HG02884 (cell line): ENCODE results near the gene GLP1R.

Source experiments
- ATAC-seq: cut with Tn5 transposase; IDR thresholded peaks from one replicate; pipeline ENCODE4 v1.9.1; 2021; ENCODE audit warnings: mild to moderate bottlenecking, moderate library complexity; ENCODE audit not compliant: unreplicated experiment

GLP1R gene

DNA sequence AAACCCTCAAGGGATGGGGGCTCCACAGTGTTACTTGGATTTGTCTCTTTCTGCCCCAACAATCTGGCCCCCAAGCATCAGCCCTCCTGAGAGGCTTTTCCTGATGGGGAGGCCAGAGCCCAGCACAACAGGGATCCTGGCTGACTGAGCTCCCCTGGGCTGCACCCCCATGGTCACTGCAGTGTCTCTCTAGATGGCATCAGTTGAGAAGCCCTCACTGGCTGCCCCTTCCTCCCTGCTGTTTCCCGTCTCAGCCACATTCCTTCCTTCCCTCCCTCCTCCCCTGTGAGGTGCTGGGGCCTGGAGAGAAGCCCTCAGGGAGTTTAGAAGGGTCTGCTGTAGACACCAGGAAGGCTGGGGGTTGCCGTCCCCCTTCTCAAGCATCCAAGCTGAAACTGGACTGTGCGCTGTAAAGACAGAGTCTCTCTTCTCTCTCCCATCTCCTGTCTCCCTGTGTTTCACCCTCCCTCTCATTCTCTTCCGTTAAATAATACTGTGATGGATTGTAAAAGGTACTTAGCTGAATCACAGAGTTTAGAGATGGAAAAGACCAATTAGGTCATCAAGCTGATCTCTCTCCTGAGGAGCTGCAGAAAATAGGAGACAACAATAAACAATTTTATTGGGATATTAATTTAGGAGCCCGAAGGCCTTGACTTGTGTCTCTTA, 36.7 kb downstream of the GLP1R start:
- ATAC-seq: no peak

DNA sequence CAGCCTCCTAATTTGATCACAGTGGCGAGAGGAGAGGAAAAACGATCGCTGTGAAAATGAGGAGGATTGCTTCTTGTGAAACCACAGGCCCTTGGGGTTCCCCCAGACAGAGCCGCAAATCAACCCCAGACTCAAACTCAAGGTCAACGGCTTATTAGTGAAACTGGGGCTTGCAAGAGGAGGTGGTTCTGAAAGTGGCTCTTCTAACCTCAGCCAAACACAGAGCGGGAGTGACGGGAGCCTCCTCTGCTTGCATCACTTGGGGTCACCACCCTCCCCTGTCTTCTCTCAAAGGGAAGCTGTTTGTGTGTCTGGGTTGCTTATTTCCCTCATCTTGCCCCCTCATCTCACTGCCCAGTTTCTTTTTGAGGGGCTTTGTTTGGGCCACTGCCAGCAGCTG, 37.7 kb downstream of the GLP1R start:
- peak; percentile 95 for ATAC-seq

DNA sequence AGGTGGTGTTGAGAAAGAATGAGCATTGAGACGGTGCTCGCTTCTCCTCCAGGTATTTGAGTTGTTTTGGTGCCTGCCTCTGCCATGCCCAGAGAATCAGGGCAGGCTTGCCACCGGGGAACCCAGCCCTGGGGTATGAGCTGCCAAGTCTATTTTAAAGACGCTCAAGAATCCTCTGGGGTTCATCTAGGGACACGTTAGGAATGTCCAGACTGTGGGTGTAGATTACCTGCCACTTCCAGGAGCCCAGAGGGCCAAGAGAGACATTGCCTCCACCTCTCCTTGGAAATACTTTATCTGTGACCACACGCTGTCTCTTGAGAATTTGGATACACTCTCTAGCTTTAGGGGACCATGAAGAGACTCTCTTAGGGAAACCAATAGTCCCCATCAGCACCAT, 38.1 kb downstream of the GLP1R start:
- ATAC-seq: no peak

DNA sequence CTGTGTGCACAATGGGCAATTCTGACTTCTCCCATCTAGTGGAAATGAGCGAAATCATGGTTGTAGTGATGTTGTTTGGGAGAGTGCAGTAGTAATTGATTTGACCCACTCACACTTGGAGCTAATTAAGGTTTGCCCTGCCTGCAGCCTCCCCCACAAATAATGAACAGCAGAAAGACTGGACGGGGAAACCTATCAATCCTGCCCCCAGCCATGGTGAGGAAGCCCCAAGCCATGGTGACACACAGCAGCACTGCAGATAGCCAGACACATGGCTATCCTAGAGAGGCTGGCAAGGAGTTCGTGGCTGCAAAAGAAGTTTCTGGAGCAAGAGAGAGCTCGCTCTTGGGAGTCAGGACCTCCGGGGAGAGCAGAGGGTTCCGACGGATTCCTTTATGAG, 38.6 kb downstream of the GLP1R start:
- ATAC-seq: no peak

DNA sequence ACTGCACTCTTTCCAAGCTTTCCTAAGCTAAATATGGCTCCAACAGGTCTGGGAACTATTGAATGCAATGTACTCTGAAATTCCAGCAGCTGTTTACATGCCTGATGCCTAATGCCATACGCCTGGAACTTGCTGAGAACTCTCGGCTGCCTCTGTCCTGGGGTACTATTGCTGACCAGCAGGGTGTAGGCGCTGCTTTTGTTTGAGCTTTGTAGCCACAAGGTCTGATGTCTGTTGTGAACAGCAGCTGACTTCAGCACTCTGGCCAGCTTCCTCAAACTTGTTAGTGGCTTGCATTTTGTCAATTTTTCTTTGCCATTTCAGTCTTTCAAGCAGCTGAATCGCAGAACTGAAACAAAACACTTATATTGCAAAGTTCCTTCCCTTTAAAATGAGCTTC, 39.8 kb downstream of the GLP1R start:
- no peak for ATAC-seq

DNA sequence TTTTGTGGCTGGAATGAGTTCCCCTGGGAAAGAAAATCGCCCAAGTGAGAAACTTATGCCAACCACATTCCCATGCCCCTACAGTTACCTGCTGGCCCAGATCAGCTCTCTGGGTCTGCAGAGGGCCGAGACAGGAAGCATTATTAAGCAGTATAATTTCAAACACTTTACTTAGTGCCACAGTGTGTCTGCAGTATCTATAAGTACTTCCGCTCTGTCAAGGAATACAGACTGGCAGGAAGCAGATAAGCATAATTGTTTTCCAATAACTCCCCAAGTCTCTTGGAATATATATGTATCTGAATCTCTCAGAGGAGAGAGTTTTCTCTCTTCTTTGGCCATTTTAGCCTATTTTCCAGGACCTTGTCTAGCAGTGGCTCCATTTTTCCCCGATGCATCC, 41.5 kb downstream of the GLP1R start:
- ATAC-seq: no peak

DNA sequence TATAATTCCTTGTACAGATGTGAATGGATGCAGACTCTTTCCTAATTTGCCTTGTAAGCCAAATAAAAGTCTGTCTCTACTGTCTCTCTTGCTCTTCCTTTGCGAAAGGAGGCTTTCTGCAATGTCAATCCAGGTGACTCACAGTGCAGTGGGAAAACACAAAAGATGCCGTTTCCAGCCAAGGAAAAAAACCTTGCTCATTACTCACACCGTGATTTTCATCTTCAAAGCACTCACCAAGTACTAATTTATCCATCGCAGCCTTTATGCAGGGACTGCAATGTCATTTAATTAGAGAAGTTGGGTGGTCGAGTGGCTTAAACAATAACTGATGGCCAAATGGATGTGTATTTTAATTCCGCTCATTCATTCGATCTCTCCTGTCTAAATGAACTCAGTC, 42.6 kb downstream of the GLP1R start:
- no peak for ATAC-seq

DNA sequence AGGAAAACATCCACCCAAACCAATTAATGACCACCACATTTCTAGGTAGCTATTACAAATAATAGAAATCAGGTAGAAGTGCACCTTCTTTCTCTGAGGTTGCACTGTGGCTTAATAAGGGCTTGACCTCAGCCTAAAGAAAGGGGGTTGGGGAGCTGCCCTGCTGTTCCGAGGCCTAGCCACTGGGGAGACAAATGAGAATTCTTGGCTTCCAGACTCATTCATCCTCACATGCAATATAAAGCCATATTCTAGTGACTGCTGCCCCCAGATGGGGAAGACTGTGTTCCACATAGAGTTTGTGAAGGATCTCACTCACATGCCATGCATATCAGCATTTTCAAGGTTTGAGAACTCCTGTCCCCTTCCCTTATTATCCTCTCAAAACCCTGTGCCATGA, 43.5 kb downstream of the GLP1R start:
- no peak for ATAC-seq

DNA sequence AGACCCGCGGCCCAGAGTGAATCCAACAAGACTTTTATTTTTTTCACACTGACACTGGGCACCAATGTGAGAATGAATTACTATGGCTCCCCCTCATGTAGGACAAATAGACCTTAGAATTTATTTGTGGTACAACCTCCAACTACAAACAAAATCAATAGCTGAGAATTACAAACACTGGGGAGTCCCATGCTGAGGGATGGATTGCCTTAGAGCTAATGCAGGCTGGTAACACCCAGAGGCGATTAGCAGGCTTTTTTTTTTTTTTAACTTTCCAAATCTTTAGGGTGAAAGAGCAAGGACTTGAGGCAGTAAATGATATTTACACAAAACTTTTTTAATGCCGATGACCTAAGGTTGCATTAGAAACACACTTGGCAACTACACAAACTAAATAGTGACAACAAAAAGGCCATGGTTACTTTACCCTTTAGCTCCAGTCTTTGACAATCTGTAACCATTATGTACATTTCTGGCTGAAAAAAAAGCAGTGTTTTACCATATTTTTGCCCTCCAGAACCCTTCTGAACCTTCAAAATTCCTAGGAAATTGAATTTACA, 44.6 kb downstream of the GLP1R start:
- ATAC-seq: no peak

DNA sequence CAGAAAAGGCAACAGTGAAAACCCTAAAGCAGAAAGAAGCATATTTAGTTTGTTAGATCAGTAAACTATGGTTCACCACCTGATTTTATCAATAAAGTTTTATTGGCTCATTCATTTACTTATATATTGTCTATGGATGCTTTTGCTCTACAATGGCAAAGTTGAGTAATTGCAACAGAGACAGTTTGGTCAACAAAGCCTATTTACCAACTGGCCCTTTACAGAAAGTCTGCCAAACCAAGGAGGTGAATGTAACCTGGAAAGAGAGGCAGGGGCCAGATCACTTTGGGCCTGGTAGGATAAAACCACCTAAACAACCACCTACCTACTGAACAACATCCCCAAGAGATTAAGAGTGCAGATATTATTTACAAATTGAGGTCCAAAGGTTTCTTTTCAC, 47.0 kb downstream of the GLP1R start:
- no peak for ATAC-seq

DNA sequence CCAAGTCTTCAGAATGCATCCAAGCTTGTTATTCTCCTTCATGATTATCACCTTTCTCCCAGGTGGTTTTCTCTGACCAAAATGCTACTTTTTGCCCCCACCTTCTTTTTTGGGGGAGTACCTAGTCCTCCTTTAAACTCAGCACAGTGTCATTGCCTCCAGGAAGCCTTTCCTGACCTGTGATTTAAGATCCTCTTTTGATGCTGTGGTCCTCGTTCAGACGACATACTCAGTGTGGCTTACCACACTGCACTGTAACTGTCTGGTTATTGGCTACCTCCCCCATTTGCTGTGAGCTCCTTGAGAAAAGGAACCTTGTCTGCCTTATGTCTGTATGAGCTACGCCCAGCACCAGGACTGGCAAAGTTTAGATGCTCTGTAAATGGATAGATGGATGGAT, 51.8 kb downstream of the GLP1R start:
- ATAC-seq: no peak

DNA sequence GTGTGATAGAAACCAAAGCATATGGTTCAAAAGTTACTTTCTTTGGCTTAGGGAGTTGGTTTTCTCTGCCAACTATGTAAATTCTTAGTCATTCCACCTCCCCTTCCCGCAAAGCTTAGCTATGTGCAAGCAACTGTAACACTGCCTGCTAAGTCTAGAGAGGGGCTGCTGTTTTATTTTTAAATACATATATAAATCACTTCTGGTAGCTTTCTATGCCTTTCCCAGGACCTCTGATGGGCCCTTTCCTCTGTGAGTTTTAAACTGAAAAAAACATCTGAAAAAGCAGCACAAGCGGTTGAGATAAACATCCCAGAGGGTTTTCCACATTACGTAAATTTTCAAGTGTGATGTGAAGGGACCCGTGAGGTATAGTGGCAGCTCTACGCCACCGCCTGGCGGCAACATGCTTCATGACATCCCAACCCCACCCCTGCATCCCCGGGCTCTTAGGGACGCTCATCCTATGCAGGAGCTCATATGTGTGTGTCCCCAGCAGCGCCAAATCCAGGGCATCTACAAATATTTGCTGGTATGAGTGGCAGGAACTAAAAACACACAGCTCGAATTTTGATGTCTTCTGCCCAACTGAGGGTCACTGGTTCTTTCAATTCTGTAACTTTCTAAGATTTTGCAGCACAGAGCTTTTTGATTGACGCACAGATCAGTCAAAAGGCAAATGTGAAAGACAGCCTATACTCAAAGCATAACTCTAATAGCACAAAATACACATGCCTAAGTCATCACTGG, 53.7 kb downstream of the GLP1R start:
- ATAC-seq: peak; percentile 25

DNA sequence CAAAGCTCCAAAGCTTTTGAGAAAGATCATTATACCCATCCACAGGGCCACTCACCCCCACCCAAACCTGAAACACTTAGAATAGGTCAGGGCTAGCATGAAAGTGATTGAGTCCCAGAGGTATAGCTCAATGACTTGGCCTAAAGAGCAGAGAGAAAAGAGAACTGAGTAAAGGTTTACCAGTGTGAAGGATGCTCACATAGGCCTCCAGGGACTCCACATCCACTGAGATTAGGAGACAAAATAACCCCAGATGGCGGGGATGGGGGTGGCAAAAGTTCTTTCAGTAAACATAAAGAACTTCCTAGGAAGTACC, 54.2 kb downstream of the GLP1R start:
- ATAC-seq: peak; percentile 33

DNA sequence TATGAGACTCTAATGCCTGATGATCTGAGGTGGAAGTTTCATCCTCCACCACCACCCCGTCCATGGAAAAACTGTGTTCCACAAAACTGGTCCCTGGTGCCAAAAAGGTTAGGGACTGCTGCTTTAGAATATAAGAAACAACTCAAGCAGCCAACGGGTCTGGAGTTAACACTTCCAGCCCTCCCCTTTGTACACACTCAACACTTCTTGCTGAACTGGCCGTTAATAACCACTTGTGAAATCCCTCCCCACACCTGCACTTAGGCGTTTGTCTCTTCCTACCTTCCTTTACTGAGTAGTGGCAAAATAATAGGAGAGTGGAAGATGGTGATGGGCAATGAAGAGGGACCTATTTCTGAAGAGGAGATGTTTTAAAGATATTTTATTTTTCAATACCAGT, 55.9 kb downstream of the GLP1R start:
- no peak for ATAC-seq

DNA sequence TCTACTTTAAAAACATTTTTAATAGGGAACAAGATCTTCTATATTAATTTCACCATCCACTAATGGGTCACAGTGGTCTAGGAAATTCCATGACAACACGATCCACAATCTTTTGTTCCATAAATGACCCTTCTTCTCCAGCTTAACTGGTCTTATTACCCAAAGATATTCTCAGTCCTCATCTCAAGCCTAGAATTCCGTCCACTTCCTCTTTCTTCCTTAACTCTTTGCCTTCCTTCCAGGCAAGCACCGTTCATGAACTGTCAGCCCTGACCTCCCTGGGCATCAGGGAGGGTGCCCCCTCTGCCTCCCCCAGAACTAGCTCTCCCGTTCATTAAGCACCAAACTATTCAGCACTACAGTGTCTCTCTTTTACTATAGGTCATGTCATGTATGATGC, 58.5 kb downstream of the GLP1R start:
- ATAC-seq: no peak

DNA sequence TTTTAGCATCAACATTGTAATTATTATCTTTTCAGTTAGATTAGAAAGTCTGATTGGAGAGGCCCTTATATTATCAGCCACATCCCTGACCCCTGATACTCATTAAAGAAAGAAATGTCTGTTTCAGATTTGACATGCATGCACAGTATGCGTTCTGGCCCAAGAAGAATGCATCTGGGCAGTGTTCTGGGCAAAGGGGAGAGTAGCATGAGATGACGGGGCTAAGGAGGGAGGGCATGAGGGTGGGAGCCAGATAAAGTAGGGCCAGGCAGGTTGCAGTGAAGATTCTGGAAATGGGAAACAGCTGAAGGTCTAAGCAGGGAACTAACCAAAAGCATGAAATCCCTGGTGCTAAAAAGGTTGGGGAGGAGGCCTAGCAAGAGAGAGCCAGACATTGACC, 59.1 kb downstream of the GLP1R start:
- ATAC-seq: no peak

DNA sequence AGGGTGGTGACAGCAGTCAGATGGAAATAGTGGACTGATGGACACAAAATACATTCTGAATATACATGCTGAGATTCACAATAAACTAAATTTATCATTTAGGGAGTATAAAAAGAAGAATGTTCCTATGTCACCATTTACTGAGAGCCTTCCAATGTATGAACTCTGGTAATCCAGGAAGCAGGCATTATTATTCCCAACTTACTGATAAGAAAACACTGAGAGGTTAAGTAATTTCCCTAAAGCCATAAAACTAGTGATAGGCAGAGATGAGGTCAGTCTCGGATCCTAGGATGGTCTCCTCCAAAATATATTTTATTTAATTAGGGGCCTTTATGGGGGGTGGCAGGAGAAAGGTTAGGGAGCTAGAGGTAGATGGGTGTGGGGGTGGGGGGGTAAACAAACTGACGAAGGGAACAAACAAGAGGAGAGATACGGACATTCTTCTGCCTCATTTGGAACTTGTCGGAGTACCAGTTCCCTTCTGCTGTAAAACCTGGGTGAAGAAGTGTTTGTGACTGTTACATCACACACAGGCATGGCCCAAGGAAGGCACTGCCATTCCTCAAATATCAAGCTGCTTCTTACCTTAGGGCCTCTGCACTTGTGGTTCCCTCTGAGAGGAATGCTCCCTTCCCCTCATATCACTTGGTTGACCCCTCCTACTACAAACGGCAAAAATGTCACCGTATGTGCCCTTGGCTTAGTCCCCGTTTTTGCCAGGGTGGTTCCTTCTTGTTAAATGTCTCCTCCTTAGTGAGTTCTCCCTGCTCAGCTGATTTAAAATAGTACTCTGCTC, 59.7 kb downstream of the GLP1R start:
- no peak for ATAC-seq

DNA sequence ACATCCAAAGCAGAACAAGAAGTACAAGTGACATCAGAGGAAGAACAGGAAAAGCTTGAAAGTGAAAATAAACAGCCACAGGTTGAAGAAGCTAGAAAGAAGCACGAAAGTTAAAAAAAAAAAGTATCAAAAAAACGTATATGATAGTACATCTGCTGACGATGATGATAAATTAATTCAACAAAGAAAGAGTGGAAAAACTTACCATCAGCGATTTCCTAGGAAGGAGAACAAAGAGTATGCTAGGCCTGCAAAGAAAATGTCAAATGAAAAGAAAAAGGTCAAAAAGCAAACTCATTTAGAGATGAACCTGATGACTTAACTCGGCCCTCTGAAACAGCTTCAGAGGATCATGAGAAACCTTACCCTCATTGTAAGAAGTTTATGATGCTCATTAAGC, 62.7 kb downstream of the GLP1R start:
- no peak for ATAC-seq

DNA sequence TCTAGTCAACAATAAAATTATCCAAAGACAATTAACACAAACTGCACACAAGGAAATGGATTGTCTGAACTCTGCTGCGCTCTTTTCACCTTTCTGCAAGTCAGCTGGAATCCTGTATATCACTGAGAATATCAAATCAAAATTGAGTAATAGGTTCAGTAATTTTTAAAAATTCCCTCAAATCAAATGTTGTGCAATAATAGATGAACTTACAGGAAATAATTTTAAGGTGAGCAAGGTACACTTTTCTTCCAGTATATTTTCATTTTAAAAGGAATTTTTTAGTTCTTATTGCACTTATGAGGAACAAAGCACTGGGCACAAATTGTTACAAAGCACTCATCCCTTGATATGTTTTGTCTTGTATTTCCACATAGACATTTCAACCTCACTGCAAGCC, 65.2 kb downstream of the GLP1R start:
- no peak for ATAC-seq

DNA sequence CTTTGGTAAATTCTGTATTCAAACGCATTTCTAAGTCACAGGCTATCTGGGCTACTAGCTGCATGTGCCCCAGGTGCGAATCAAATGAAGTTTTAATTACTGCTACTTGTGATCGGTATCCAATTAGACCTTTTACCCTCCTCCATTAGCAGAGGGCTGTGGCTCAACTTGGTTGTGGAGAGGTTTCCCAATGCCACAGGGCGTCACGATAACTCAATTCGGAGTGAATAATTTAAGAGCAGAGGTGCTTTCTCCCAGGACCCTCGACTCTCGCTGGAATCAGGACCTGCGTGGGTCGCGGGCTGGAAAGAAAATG, 65.8 kb downstream of the GLP1R start:
- peak; percentile 10 for ATAC-seq

DNA sequence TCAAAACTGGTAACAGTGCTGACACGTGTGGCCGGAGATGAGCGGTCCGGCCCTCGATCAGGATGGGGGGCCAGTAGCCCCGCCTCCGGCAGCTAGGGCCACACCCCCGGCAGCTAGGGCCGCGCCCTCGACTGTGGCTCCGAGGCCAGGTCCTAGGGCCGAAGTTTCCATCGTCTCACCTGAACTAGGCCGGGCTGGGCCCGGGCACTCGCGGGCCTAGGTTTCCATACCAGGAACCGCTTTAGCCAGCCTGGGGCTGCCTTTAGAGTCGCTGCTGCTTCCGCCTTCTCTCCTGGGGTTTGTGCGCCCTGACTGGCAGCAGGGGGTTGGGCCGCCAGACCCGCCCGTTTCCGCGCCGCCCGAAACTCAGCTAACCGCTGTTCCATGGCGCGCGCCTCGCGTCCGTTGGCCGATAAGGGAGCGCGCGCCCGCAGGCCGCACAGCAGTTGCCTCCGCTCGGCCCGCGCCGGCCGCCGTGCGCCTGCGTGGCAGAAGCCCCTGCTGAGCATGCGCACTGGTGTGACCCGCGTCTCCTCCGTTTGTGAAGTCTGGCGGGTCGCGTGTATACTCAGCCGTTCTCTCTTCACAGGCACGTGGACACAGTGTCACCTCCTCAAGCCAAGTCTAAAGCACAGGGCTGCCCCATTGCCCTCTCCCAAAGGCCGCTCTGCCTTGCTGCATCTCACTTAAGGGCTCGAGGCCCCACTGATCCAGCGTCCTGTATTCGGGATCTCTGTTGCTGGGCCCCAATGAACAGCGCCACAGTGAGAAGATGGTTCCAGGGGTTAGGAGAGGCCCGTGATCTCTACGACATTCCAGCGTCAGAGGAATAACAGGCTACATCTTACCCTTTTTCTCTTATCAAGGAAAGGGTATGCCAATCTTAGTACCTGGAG, 66.4 kb downstream of the GLP1R start, which contains the start of gene SAYSD1:
TSS of gene SAYSD1 (minus strand) at position 483 of the 896 bp plus-strand sequence. CDS start at position 386, 97 bp downstream.
- ATAC-seq: peak; percentile 91
